GM10266 (cell line): Measurements from ENCODE around the gene NRXN3.

Source experiments
- DNase-seq: peaks from one replicate; pipeline ENCODE4 v3.0.0; 2012; ENCODE audit errors: extremely low spot score
- TF ChIP-seq, protein P1 (sequence below): IDR thresholded peaks from 2 replicates; pipeline ENCODE4 v1.5.1; 2012; ENCODE audit warnings: mild to moderate bottlenecking, low read depth; ENCODE audit not compliant: control insufficient read depth, insufficient read depth; ENCODE audit errors: missing control alignments

NRXN3 gene

DNA sequence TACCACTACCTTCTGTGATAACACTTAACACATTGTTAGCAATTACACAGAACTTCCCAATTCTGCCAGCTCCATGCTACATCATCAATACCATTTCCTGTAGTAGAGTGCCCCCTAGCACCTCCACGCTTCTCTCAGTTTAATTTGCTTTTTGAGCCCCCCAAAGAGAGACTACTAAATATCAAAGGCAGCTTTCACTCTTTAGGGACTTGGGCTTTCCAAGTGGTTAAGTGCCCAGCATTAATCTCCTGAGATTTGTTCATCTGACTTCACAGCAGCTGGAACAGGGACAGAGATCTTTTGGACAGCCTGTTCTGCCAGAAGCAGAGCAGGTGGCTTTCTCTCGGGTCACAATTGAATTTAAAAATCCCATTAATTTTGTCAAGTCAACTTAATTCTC lies 1086.2 kb downstream of the NRXN3 start:
- DNase-seq = no peak
- TF ChIP-seq, protein P1, sequence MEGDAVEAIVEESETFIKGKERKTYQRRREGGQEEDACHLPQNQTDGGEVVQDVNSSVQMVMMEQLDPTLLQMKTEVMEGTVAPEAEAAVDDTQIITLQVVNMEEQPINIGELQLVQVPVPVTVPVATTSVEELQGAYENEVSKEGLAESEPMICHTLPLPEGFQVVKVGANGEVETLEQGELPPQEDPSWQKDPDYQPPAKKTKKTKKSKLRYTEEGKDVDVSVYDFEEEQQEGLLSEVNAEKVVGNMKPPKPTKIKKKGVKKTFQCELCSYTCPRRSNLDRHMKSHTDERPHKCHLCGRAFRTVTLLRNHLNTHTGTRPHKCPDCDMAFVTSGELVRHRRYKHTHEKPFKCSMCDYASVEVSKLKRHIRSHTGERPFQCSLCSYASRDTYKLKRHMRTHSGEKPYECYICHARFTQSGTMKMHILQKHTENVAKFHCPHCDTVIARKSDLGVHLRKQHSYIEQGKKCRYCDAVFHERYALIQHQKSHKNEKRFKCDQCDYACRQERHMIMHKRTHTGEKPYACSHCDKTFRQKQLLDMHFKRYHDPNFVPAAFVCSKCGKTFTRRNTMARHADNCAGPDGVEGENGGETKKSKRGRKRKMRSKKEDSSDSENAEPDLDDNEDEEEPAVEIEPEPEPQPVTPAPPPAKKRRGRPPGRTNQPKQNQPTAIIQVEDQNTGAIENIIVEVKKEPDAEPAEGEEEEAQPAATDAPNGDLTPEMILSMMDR = no peak

DNA sequence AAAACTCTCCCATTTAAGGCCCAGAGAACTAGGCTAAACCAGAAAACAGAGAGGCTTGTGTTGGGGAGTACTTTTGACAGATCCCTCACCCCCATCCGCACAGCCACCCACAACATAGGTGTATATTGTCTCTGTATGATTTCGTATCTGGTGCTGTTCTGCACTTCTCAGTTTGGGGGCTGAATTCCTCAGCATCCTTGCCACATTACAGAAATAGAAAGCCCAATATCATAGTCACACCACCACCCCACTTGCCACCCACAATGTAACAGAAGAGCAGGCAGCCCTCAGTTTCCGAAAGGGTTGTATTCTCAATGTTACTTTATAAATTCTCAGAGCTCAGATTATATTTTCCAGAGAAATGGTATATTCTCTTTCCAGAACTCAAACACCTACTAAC lies 1090.2 kb downstream of the NRXN3 start:
- DNase-seq = no peak
- TF ChIP-seq, protein P1 = no peak

DNA sequence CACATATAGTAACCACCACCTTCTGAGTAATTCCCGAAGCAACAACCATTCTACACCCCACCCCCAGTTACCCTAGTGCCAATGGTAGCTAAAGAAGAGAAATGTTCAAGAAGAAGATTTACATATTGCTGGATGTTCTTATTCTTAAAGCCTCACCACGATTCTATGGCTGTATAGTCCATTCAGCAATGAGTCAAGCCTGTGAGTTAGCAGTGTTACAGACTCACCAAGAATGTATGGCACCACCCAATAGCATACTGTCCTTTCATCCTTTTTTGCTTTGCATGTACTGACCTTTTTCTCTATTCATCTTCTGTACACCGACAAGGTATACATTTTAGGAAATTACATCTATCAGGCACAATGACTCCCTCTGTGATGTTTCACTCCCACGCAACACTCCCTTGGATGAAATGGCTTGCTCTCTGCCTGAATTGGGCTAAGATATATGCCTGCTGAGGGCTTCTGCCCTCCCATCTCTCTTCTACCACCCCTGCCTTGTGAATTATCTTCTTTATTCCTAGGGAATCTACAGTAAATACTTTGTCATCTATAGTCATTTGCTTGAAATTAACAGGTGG lies 1095.3 kb downstream of the NRXN3 start:
- TF ChIP-seq, protein P1 = no peak
- DNase-seq = no peak

DNA sequence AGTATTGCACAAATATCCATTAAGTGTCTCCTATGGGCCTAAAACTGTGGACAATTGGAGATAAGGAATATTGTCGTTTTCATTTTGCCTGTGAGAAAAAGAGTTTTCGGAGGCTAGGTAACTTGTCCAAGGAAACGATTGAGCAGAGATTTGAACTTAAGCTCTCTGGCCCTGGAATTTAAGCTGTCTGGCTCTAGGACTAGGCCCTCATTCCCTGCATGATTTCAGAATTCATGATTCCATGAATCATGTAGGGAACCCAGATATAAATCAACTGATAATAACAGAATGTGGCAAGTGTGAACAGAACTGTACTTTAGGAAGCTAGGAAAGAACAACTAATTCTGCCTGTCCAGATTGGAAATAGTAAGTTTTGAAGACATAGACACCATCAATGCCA lies 1100.2 kb downstream of the NRXN3 start:
- TF ChIP-seq, protein P1 = no peak
- no peak for DNase-seq

DNA sequence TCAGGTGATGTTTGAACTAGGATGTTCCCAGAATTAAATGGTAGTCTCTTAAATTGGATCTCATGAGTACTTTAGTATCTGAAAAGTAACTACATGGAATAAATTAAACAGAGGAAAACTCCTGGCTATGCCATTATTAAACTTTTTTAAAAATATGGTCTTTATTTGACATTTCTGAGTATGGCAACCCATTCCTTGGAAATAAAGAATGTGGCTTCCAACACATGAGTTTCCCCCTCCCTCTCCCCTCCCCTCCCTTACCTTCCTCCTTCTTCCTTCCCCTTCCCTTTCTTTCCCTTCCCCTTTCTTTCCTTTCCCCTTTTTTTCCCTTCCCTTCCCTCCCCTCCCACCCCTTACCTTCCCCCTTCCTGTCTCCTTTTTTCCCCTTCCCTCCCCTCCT lies 1100.9 kb downstream of the NRXN3 start:
- TF ChIP-seq, protein P1 = no peak
- DNase-seq = no peak

DNA sequence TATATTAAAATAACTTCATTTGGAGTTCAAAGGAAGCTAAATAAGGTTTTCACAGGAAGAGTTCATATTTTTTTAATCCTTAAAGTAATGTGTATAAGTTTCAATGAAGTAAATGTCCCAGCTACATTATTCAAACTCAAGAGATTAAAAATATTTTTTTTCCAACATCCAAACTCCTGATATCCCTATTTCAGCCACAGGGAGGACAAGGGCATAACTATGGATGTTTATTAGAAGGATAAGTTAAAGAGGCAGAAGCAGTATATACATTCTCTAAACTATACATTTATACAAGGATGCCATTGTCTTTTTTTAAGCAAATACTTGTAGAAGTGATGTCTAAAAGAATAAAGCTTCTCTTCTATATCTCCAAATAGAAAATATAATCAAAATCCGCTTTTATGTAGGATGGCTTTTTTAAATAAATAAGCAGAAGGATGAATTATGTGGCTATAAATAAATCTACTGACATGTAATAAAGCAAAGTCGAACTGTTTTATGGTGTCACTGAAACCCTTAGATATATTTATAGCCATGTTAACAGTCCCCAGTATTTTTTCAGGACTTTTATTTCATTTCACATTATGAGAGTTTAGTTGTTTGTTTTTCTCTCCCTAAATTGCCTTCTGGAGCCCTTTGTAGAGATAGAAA lies 1104.6 kb downstream of the NRXN3 start:
- no peak for DNase-seq
- TF ChIP-seq, protein P1 = no peak

DNA sequence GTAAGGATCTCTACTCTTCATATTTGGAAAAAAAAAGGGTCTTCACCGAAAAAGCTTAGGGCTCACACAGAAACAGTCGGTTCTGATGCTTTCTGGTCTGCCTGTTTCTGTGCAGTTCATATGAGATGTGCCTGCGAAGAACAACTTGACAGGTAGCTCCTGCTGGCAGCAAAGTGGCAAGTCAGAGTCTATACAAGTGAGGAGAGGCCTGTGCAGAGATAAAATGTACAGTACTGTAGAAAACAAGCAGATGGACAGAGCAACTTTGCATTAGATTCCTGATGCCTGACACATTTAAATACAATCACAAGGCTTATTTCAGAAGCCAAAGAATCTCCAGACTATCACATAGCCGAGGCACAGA lies 1105.1 kb downstream of the NRXN3 start:
- DNase-seq = no peak
- TF ChIP-seq, protein P1 = no peak
